Naive thymus-derived CD4-positive, alpha-beta T cell (primary cell): ENCODE data around the gene CDH4. TPM values are rescaled to one million over a fixed set of nuclear protein-coding genes. Genes with fewer than 3 reads are reported as not detected.

Experiments
- ATAC-seq: fragments of 150-1000 bp; cut with Tn5 transposase; 2 replicates; pipeline ENCODE4 v1.10.0; 2021; ENCODE audit warnings: mild to moderate bottlenecking, moderate library complexity
- CTCF ChIA-PET: fragments of 350-600 bp; sonication (Branson Sonifier 250); formaldehyde crosslinking; loops from one replicate; lab custom pipeline; 2021; ENCODE audit warnings: antibody characterized with exemption; lab: Charles Lee
- POLR2A ChIA-PET: fragments of 350-600 bp; sonication (Branson Sonifier 250); formaldehyde crosslinking; loops from one replicate; lab custom pipeline; 2021; ENCODE audit warnings: antibody characterized with exemption, inconsistent platforms; lab: Charles Lee
- DNase-seq, 9 donors: peaks; one replicate each; pipeline versions ENCODE4 v3.0.0 to v3.0.0-alpha.2; 2020 to 2022; ENCODE audit warnings: mixed read lengths in 1 of 9
- H3K27ac ChIP-seq: one replicate; pipeline ENCODE4 v1.7.0; 2013; ENCODE audit warnings: mild to moderate bottlenecking, low read depth, low read length, moderate library complexity
- H3K27me3 ChIP-seq, 2 donors: one replicate each; pipeline ENCODE4 v1.7.0; 2013; ENCODE audit warnings: low read length in 2 of 2, mild to moderate bottlenecking in 2 of 2, moderate library complexity in 2 of 2; ENCODE audit not compliant: control insufficient read depth in 2 of 2, insufficient read depth in 2 of 2
- H3K36me3 ChIP-seq, 3 experiments: 1 replicate in 2 of 3; 2 replicates in 1 of 3; pipeline ENCODE4 v1.7.0; 2013; ENCODE audit warnings: low read length in 3 of 3, mild to moderate bottlenecking in 3 of 3, moderate library complexity in 1 of 3; ENCODE audit not compliant: insufficient read depth in 3 of 3, control insufficient read depth in 2 of 3
- H3K4me1 ChIP-seq, 2 donors: one replicate each; pipeline ENCODE4 v1.7.0; 2013; ENCODE audit warnings: low read length in 2 of 2, mild to moderate bottlenecking in 2 of 2, moderate library complexity in 1 of 2; ENCODE audit not compliant: control insufficient read depth in 2 of 2, insufficient read depth in 2 of 2
- H3K4me3 ChIP-seq: 2 replicates; pipeline ENCODE4 v1.7.0; 2013; ENCODE audit warnings: mild to moderate bottlenecking, low read length
- H3K9me3 ChIP-seq, 3 experiments: 1 replicate in 2 of 3; 2 replicates in 1 of 3; pipeline ENCODE4 v1.7.0; 2013; ENCODE audit warnings: low read length in 3 of 3; ENCODE audit not compliant: control insufficient read depth in 2 of 3
- H3K27ac Mint-ChIP-seq, 9 donors: one replicate each; pipeline ENCODE4 v1.8.0; 2020 to 2022; ENCODE audit warnings: mixed read lengths in 9 of 9, mild to moderate bottlenecking in 8 of 9, moderate library complexity in 5 of 9, inconsistent platforms in 2 of 9
- H3K27me3 Mint-ChIP-seq, 5 donors: one replicate each; pipeline ENCODE4 v1.8.0; 2021 to 2022; ENCODE audit warnings: mixed read lengths in 5 of 5, mild to moderate bottlenecking in 1 of 5
- H3K36me3 Mint-ChIP-seq, 5 donors: one replicate each; pipeline ENCODE4 v1.8.0; 2020 to 2022; ENCODE audit warnings: mixed read lengths in 5 of 5, mild to moderate bottlenecking in 3 of 5, inconsistent platforms in 1 of 5
- H3K4me1 Mint-ChIP-seq, 7 donors: one replicate each; pipeline ENCODE4 v1.8.0; 2020 to 2022; ENCODE audit warnings: mixed read lengths in 7 of 7, mild to moderate bottlenecking in 3 of 7, inconsistent platforms in 1 of 7
- H3K4me3 Mint-ChIP-seq, 10 donors: one replicate each; pipeline ENCODE4 v1.8.0; 2020 to 2022; ENCODE audit warnings: mild to moderate bottlenecking in 10 of 10, mixed read lengths in 10 of 10, moderate library complexity in 6 of 10, inconsistent platforms in 2 of 10
- H3K9me3 Mint-ChIP-seq, 11 donors: one replicate each; pipeline ENCODE4 v1.8.0; 2020 to 2022; ENCODE audit warnings: mixed read lengths in 11 of 11, mild to moderate bottlenecking in 4 of 11, inconsistent platforms in 1 of 11, moderate library complexity in 1 of 11
- intact Hi-C, 2 donors: fragments of 100-400 bp; cut with micrococcal nuclease; formaldehyde crosslinking; loops; one replicate each; pipeline ENCODE4 v1.15.1; 2023
- polyA plus RNA-seq, 2 donors: library from polyadenylated mRNA; unstranded; fragments of 300-500 nt; fragmentation: Illumina TruSeq; gene quantifications; one replicate each; pipeline ENCODE4 v1.2.3, GENCODE V29; 2021
- total RNA-seq, 6 experiments: library from RNA in 5 of 6; stranded (reverse) in 5 of 6; gene quantifications; 1 replicate in 5 of 6; 2 replicates in 1 of 6; pipeline ENCODE4 v1.2.3 and lab custom pipeline; 2021 to 2026

CDH4 gene
- total and polyA plus RNA-seq, 7 experiments from 2014 or later: 0.05 to 0.43 (median 0.14) TPM; not detected in 1

GRCh38 chr20:61517419-61517818 lies 265.4 kb downstream of the CDH4 start:
- no peaks in the 10 kb centered on the region for H3K9me3 ChIP-seq
- Mint-ChIP-seq H3K27me3 (peaks cover 0 to 18% (median 0%) of the 10 kb centered on the region in 5 donors), H3K27ac (no peak overlapping the region), H3K4me3 (no peak overlapping the region), H3K4me1 (no peaks in the 10 kb centered on the region), H3K9me3 (peaks cover 0 to 10% (median 3%) of the 10 kb centered on the region in 11 donors), H3K36me3 (no peaks in the 10 kb centered on the region)
- ChIA-PET POLR2A (no interaction called here), CTCF (no interaction called here)
- no peaks in the 10 kb centered on the region for H3K4me1 ChIP-seq
- ATAC-seq (no peak), DNase-seq (no peak)
- H3K36me3 ChIP-seq: no peaks in the 10 kb centered on the region
- H3K27me3 ChIP-seq: no peaks in the 10 kb centered on the region
- no peak overlapping the region for H3K4me3 ChIP-seq
- no peak overlapping the region for H3K27ac ChIP-seq
- intact Hi-C loops: no loop called here

GRCh38 chr20:61518424-61518951 lies 266.4 kb downstream of the CDH4 start:
- H3K4me1 Mint-ChIP-seq: no peaks in the 10 kb centered on the region
- ChIA-PET POLR2A (no interaction called here), CTCF (no interaction called here)
- H3K4me3 Mint-ChIP-seq: no peak overlapping the region
- H3K9me3 ChIP-seq: no peaks in the 10 kb centered on the region
- peaks cover 0 to 10% (median 3%) of the 10 kb centered on the region in 11 donors for H3K9me3 Mint-ChIP-seq
- H3K27me3 ChIP-seq: no peaks in the 10 kb centered on the region
- H3K36me3 ChIP-seq: no peaks in the 10 kb centered on the region
- no peak for DNase-seq
- no peaks in the 10 kb centered on the region for H3K36me3 Mint-ChIP-seq
- H3K27ac ChIP-seq: no peak overlapping the region
- ATAC-seq: no peak
- intact Hi-C loops: no loop called here
- H3K27me3 Mint-ChIP-seq: peaks cover 0 to 23% (median 0%) of the 10 kb centered on the region in 5 donors
- H3K27ac Mint-ChIP-seq: no peak overlapping the region
- H3K4me1 ChIP-seq: no peaks in the 10 kb centered on the region
- no peak overlapping the region for H3K4me3 ChIP-seq

DNA sequence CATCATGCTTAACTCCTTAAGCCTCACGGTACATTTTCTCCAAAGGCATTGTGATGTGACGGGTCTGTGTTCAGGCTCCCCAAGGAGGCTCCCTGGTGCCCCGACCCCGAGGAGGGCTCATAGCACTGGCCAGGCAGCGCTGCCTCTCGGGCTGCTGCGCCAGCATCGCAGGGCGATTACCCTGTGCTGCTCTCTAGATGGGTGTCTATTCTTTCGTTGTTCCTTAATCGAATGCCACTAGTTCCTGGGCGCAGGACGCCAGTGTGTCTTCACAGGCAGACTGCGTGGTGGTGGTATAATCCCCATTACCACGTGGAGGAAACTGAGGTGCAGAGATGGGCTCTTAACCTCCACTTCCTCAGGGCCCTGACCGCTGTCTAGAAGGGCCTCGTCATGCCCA lies 267.4 kb downstream of the CDH4 start:
- no peaks in the 10 kb centered on the region for H3K36me3 ChIP-seq
- no peaks in the 10 kb centered on the region for H3K9me3 ChIP-seq
- H3K27me3 Mint-ChIP-seq: peaks cover 0 to 20% (median 0%) of the 10 kb centered on the region in 5 donors
- H3K4me1 ChIP-seq: no peaks in the 10 kb centered on the region
- ATAC-seq: no peak
- no peak overlapping the region for H3K4me3 ChIP-seq
- H3K4me3 Mint-ChIP-seq: no peak overlapping the region
- CTCF ChIA-PET: no interaction called here
- peaks cover 0 to 10% (median 3%) of the 10 kb centered on the region in 11 donors for H3K9me3 Mint-ChIP-seq
- no peaks in the 10 kb centered on the region for H3K36me3 Mint-ChIP-seq
- POLR2A ChIA-PET: no interaction called here
- no peak overlapping the region for H3K27ac ChIP-seq
- intact Hi-C loops: no loop called here
- DNase-seq: no peak
- H3K27me3 ChIP-seq: no peaks in the 10 kb centered on the region
- no peaks in the 10 kb centered on the region for H3K4me1 Mint-ChIP-seq
- H3K27ac Mint-ChIP-seq: no peak overlapping the region

- intact Hi-C loops: no loop called here
- ChIA-PET CTCF (no interaction called here), POLR2A (no interaction called here)
- Histone ChIP-seq H3K27me3 (no peaks in the 10 kb centered on the region), H3K4me1 (no peaks in the 10 kb centered on the region), H3K27ac (no peak overlapping the region), H3K9me3 (no peaks in the 10 kb centered on the region), H3K36me3 (no peaks in the 10 kb centered on the region), H3K4me3 (no peak overlapping the region)
- DNase-seq (no peak), ATAC-seq (no peak)
- Mint-ChIP-seq H3K36me3 (no peaks in the 10 kb centered on the region), H3K9me3 (peaks cover 0 to 10% (median 3%) of the 10 kb centered on the region in 11 donors), H3K27me3 (peaks cover 0 to 24% (median 0%) of the 10 kb centered on the region in 5 donors), H3K4me3 (no peak overlapping the region), H3K4me1 (no peaks in the 10 kb centered on the region), H3K27ac (no peak overlapping the region)
Measured at GRCh38 chr20:61520076-61520892, 268.2 kb downstream of the CDH4 start.

GRCh38 chr20:61520893-61521460 lies 268.9 kb downstream of the CDH4 start:
- Histone ChIP-seq H3K9me3 (no peaks in the 10 kb centered on the region), H3K4me3 (no peak overlapping the region), H3K4me1 (no peaks in the 10 kb centered on the region), H3K36me3 (no peaks in the 10 kb centered on the region), H3K27me3 (no peaks in the 10 kb centered on the region), H3K27ac (no peak overlapping the region)
- H3K36me3 Mint-ChIP-seq: no peaks in the 10 kb centered on the region
- CTCF ChIA-PET: no interaction called here
- H3K27me3 Mint-ChIP-seq: peaks cover 0 to 24% (median 0%) of the 10 kb centered on the region in 5 donors
- no peak for ATAC-seq
- intact Hi-C loops: no loop called here
- no peaks in the 10 kb centered on the region for H3K4me1 Mint-ChIP-seq
- DNase-seq: no peak
- peaks cover 0 to 10% (median 3%) of the 10 kb centered on the region in 11 donors for H3K9me3 Mint-ChIP-seq
- no peak overlapping the region for H3K4me3 Mint-ChIP-seq
- POLR2A ChIA-PET: no interaction called here
- no peak overlapping the region for H3K27ac Mint-ChIP-seq

GRCh38 chr20:61521687-61522420 lies 269.8 kb downstream of the CDH4 start:
- H3K27ac Mint-ChIP-seq: no peak overlapping the region
- intact Hi-C loops: no loop called here
- POLR2A ChIA-PET: no interaction called here

More at GRCh38 chr20:61521687-61522420, 269.8 kb downstream of the CDH4 start:
- ATAC-seq (no peak), DNase-seq (no peak)
- Histone ChIP-seq H3K27me3 (no peaks in the 10 kb centered on the region), H3K9me3 (no peaks in the 10 kb centered on the region), H3K36me3 (no peaks in the 10 kb centered on the region), H3K4me1 (no peaks in the 10 kb centered on the region), H3K27ac (no peak overlapping the region), H3K4me3 (no peak overlapping the region)
- Mint-ChIP-seq H3K4me1 (no peaks in the 10 kb centered on the region), H3K36me3 (no peaks in the 10 kb centered on the region), H3K9me3 (peaks cover 0 to 10% (median 3%) of the 10 kb centered on the region in 11 donors), H3K4me3 (no peak overlapping the region), H3K27me3 (peaks cover 0 to 21% (median 0%) of the 10 kb centered on the region in 5 donors)
- CTCF ChIA-PET: no interaction called here
